HepG2 (cell line): ENCODE data around the gene ACOXL. TPM values are rescaled to one million over a fixed set of nuclear protein-coding genes. Genes with fewer than 3 reads are reported as not detected.

Experiments
- ATAD3A ChIP-seq: sonication (generic); formaldehyde crosslinking; IDR thresholded peaks from 2 replicates; pipeline ENCODE4 v1.4.0; 2020; ENCODE audit warnings: missing genetic modification reagents
- ERF ChIP-seq: IDR thresholded peaks from 2 replicates; pipeline ENCODE4 v1.6.1; 2018; ENCODE audit warnings: missing biosample characterization, missing genetic modification reagents
- GLI4 ChIP-seq: sonication (generic); formaldehyde crosslinking; IDR thresholded peaks from 2 replicates; pipeline ENCODE4 v1.5.1; 2020; ENCODE audit warnings: missing genetic modification reagents, mild to moderate bottlenecking, moderate library complexity, borderline replicate concordance
- GMEB2 ChIP-seq: IDR thresholded peaks from 2 replicates; pipeline ENCODE4 v1.6.1; 2016; ENCODE audit warnings: missing biosample characterization, missing genetic modification reagents, low read depth
- GRHL1 ChIP-seq: sonication (generic); formaldehyde crosslinking; conservative IDR thresholded peaks from 2 replicates; pipeline ENCODE4 v1.8.0; 2022; ENCODE audit warnings: missing genetic modification reagents
- HNF4G ChIP-seq, 2 experiments: sonication (generic) in 1 of 2; formaldehyde crosslinking in 1 of 2; IDR thresholded peaks; 2 replicates each; pipeline versions ENCODE4 v1.4.0 to v1.6.1; 2011 to 2020; ENCODE audit warnings: borderline replicate concordance in 2 of 2, low read depth in 2 of 2, mild to moderate bottlenecking in 2 of 2, low read length in 1 of 2, missing genetic modification reagents in 1 of 2, moderate library complexity in 1 of 2
- JUND ChIP-seq: sonication (generic); formaldehyde crosslinking; IDR thresholded peaks from 2 replicates; pipeline ENCODE4 v1.8.0; 2022; ENCODE audit warnings: mild to moderate bottlenecking, missing genetic modification reagents
- MIER3 ChIP-seq: IDR thresholded peaks from 2 replicates; pipeline ENCODE4 v1.6.1; 2016; ENCODE audit warnings: missing compliant biosample characterization, borderline replicate concordance
- RCOR2 ChIP-seq: IDR thresholded peaks from 2 replicates; pipeline ENCODE4 v1.6.1; 2016; ENCODE audit warnings: missing biosample characterization, missing genetic modification reagents
- TAF1 ChIP-seq: sonication (generic); formaldehyde crosslinking; IDR thresholded peaks from 2 replicates; pipeline ENCODE4 v1.4.0; 2020; ENCODE audit warnings: missing genetic modification reagents
- U2AF2 ChIP-seq: fragments of 200-400 bp; formaldehyde crosslinking; IDR thresholded peaks from 2 replicates; pipeline ENCODE4 v1.6.1; 2017; ENCODE audit warnings: low read depth, mild to moderate bottlenecking, low read length
- ZBTB38 ChIP-seq: sonication (generic); formaldehyde crosslinking; IDR thresholded peaks from 2 replicates; pipeline ENCODE4 v1.5.1; 2020; ENCODE audit warnings: mild to moderate bottlenecking, missing genetic modification reagents
- ZBTB7B ChIP-seq: sonication (generic); formaldehyde crosslinking; IDR thresholded peaks from 2 replicates; pipeline ENCODE4 v1.4.0; 2020; ENCODE audit warnings: missing genetic modification reagents
- ZNF124 ChIP-seq: sonication (generic); formaldehyde crosslinking; IDR thresholded peaks from 2 replicates; pipeline ENCODE4 v1.4.0; 2020; ENCODE audit warnings: missing genetic modification reagents
- ZNF317 ChIP-seq: sonication (generic); formaldehyde crosslinking; IDR thresholded peaks from 2 replicates; pipeline ENCODE4 v1.5.0; 2020; ENCODE audit warnings: mild to moderate bottlenecking, missing genetic modification reagents
- ZNF354B ChIP-seq: sonication (generic); formaldehyde crosslinking; IDR thresholded peaks from 2 replicates; pipeline ENCODE4 v1.8.0; 2022; ENCODE audit warnings: mild to moderate bottlenecking, missing genetic modification reagents
- polyA plus RNA-seq, 8 experiments: library from polyadenylated mRNA; depleted of rRNA in 3 of 8; stranded (reverse) in 7 of 8; unstranded in 1 of 8; fragments of >200 nt; fragmentation: Illumina TruSeq in 4 of 8; extraction: Trizol in 4 of 8; gene quantifications; 2 replicates each; pipeline versions ENCODE4 v1.2.1 to v1.2.3, GENCODE V29; 2011 to 2016; ENCODE audit warnings: low read depth in 4 of 8, missing spikeins in 1 of 8, mixed read lengths in 1 of 8; ENCODE audit not compliant: insufficient read depth in 1 of 8
- total RNA-seq, 5 experiments: library from RNA; depleted of rRNA; stranded (reverse); fragments of >200 nt; fragmentation: Illumina TruSeq; extraction: Trizol; gene quantifications; 2 replicates each; pipeline ENCODE4 v1.2.3, GENCODE V29; 2016; ENCODE audit warnings: low read depth in 1 of 5
- TF ChIP-seq, protein P1 (sequence below): sonication (generic); formaldehyde crosslinking; IDR thresholded peaks from 2 replicates; pipeline ENCODE4 v1.4.0; 2020; ENCODE audit warnings: mild to moderate bottlenecking, low read depth, missing genetic modification reagents
- TF ChIP-seq, protein P2 (sequence below): IDR thresholded peaks from 2 replicates; pipeline ENCODE4 v1.4.0; 2020; ENCODE audit warnings: mild to moderate bottlenecking, missing genetic modification reagents
- TF ChIP-seq, protein P3 (sequence below): sonication (generic); formaldehyde crosslinking; IDR thresholded peaks from 2 replicates; pipeline ENCODE4 v1.8.1; 2023; ENCODE audit warnings: mild to moderate bottlenecking, missing genetic modification reagents
- TF ChIP-seq, protein P4 (sequence below): sonication (generic); formaldehyde crosslinking; IDR thresholded peaks from 2 replicates; pipeline ENCODE4 v1.4.0; 2020; ENCODE audit warnings: mild to moderate bottlenecking, low read depth, missing genetic modification reagents

The ACOXL gene
- total and polyA plus RNA-seq, 2 of the 13 experiments (the other 11 are each of a cell fraction or from before 2014, with no cell fraction given), result not detected

GRCh38 chr2:110768591-110768990, 36.2 kb downstream of the ACOXL start (continued):
- TF ChIP-seq GMEB2 (CRISPR knock-in tag) (no peak), HNF4G (IDR thresholded peaks at IDR 0.05; ENCODE audit: borderline replicate concordance, low read depth, low read length) (no peak; the same call in 1 of the 2 replicates), HNF4G (CRISPR knock-in tag; IDR thresholded peaks at IDR 0.05; ENCODE audit: borderline replicate concordance, low read depth) (no peak), ERF (CRISPR knock-in tag) (peak; percentile 40; the same call in 1 of the 2 replicates), ZBTB38 (CRISPR knock-in tag) (no peak), ZBTB7B (CRISPR knock-in tag) (0 out of 2 replicates have a peak, but pooled peaks have one; percentile 27), RCOR2 (CRISPR knock-in tag) (peak; percentile 63; the same call in 1 of the 2 replicates), ZNF317 (peak; percentile 63; the same call in 1 of the 2 replicates), TAF1 (CRISPR knock-in tag) (no peak), JUND (CRISPR knock-in tag) (no peak), U2AF2 (no peak), GRHL1 (CRISPR knock-in tag) (no peak), ZNF124 (CRISPR knock-in tag) (no peak), ATAD3A (CRISPR knock-in tag) (no peak), MIER3 (peak; percentile 49; the same call in 1 of the 2 replicates), GLI4 (no peak), ZNF354B (CRISPR knock-in tag) (no peak)
- TF ChIP-seq, protein P1, sequence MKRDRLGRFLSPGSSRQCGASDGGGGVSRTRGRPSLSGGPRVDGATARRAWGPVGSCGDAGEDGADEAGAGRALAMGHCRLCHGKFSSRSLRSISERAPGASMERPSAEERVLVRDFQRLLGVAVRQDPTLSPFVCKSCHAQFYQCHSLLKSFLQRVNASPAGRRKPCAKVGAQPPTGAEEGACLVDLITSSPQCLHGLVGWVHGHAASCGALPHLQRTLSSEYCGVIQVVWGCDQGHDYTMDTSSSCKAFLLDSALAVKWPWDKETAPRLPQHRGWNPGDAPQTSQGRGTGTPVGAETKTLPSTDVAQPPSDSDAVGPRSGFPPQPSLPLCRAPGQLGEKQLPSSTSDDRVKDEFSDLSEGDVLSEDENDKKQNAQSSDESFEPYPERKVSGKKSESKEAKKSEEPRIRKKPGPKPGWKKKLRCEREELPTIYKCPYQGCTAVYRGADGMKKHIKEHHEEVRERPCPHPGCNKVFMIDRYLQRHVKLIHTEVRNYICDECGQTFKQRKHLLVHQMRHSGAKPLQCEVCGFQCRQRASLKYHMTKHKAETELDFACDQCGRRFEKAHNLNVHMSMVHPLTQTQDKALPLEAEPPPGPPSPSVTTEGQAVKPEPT, result no peak
- TF ChIP-seq, protein P2, sequence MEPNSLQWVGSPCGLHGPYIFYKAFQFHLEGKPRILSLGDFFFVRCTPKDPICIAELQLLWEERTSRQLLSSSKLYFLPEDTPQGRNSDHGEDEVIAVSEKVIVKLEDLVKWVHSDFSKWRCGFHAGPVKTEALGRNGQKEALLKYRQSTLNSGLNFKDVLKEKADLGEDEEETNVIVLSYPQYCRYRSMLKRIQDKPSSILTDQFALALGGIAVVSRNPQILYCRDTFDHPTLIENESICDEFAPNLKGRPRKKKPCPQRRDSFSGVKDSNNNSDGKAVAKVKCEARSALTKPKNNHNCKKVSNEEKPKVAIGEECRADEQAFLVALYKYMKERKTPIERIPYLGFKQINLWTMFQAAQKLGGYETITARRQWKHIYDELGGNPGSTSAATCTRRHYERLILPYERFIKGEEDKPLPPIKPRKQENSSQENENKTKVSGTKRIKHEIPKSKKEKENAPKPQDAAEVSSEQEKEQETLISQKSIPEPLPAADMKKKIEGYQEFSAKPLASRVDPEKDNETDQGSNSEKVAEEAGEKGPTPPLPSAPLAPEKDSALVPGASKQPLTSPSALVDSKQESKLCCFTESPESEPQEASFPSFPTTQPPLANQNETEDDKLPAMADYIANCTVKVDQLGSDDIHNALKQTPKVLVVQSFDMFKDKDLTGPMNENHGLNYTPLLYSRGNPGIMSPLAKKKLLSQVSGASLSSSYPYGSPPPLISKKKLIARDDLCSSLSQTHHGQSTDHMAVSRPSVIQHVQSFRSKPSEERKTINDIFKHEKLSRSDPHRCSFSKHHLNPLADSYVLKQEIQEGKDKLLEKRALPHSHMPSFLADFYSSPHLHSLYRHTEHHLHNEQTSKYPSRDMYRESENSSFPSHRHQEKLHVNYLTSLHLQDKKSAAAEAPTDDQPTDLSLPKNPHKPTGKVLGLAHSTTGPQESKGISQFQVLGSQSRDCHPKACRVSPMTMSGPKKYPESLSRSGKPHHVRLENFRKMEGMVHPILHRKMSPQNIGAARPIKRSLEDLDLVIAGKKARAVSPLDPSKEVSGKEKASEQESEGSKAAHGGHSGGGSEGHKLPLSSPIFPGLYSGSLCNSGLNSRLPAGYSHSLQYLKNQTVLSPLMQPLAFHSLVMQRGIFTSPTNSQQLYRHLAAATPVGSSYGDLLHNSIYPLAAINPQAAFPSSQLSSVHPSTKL, result peak; percentile 93
- TF ChIP-seq, protein P3, sequence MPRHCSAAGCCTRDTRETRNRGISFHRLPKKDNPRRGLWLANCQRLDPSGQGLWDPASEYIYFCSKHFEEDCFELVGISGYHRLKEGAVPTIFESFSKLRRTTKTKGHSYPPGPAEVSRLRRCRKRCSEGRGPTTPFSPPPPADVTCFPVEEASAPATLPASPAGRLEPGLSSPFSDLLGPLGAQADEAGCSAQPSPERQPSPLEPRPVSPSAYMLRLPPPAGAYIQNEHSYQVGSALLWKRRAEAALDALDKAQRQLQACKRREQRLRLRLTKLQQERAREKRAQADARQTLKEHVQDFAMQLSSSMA (CRISPR knock-in tag), result no peak
- TF ChIP-seq, protein P4, sequence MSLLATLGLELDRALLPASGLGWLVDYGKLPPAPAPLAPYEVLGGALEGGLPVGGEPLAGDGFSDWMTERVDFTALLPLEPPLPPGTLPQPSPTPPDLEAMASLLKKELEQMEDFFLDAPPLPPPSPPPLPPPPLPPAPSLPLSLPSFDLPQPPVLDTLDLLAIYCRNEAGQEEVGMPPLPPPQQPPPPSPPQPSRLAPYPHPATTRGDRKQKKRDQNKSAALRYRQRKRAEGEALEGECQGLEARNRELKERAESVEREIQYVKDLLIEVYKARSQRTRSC (CRISPR knock-in tag), result no peak
